ENCODE measurements around the gene ARMC5. TPM values are rescaled to one million over a fixed set of nuclear protein-coding genes. Genes with fewer than 3 reads are reported as not detected.
"Not testable (repeated sequence)": the region's sequence is repeated elsewhere in the genome, so short reads cannot be mapped to it uniquely, and the experiment has no call there.

The ARMC5 gene
- total and polyA plus RNA-seq, 8 donors = 2.6 to 29.8 (median 11.3) TPM; not detected in 1

DNA sequence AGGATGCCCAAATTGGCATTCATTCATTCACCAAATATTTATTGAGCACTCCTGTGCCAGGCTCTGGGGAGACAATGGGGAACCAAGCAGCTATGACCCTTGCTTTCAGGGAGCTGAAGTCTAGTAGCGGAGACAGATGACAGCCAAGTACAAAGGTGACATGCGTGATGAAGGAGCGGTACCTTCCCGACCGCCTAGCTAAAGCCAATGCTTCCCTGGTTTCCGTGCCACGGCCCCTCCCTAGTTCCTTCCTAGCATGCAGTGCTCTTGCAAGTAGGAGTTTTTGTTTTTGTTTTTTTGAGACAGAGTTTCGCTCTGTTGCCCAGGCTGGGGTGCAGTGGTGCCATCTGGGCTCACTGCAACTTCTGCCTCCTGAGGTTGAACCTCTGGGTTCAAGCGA lies 20.4 kb downstream of the ARMC5 start:
- 77 to 87% (median 86%) methylated on average over 9 of the region's 9 CpGs for WGBS, 5 donors

GRCh38 chr16:31480851-31481536 lies 21.7 kb downstream of the ARMC5 start:
- Histone ChIP-seq H3K27ac (no peak overlapping the region), H3K4me1 (peaks cover 18 to 46% (median 33%) of the 10 kb centered on the region in 4 donors), H3K4me3 (no peak overlapping the region), H3K9me3 (no peaks in the 10 kb centered on the region), H3K27me3 (peaks cover 0 to 12% (median 0%) of the 10 kb centered on the region in 3 donors), H3K36me3 (peaks cover 14 to 24% (median 20%) of the 10 kb centered on the region in 4 donors)
- WGBS, 5 donors = 26 to 56% (median 53%) methylated on average over 7 of the region's 7 CpGs
- DNase-seq = peak in 1 of 2 donors; percentile 46
- intact Hi-C loops (cut with DNase I; ENCODE audit: low total_unique reads) = no loop called here
- TF ChIP-seq, protein P1, sequence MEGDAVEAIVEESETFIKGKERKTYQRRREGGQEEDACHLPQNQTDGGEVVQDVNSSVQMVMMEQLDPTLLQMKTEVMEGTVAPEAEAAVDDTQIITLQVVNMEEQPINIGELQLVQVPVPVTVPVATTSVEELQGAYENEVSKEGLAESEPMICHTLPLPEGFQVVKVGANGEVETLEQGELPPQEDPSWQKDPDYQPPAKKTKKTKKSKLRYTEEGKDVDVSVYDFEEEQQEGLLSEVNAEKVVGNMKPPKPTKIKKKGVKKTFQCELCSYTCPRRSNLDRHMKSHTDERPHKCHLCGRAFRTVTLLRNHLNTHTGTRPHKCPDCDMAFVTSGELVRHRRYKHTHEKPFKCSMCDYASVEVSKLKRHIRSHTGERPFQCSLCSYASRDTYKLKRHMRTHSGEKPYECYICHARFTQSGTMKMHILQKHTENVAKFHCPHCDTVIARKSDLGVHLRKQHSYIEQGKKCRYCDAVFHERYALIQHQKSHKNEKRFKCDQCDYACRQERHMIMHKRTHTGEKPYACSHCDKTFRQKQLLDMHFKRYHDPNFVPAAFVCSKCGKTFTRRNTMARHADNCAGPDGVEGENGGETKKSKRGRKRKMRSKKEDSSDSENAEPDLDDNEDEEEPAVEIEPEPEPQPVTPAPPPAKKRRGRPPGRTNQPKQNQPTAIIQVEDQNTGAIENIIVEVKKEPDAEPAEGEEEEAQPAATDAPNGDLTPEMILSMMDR (IDR thresholded peaks at IDR 0.05) = no peak
- TF ChIP-seq EP300 (IDR thresholded peaks at IDR 0.05) = no peak
- TF ChIP-seq POLR2AphosphoS5 (IDR thresholded peaks at IDR 0.05) = no peak
- TF ChIP-seq POLR2A (IDR thresholded peaks at IDR 0.05) = no peak

More for the DNA sequence above, 20.4 kb downstream of the ARMC5 start:
- intact Hi-C loops (cut with DNase I; ENCODE audit: low total_unique reads) = no loop called here
- Histone ChIP-seq H3K9me3 (no peaks in the 10 kb centered on the region), H3K36me3 (peaks cover 14 to 36% (median 32%) of the 10 kb centered on the region in 4 donors), H3K27ac (no peak overlapping the region), H3K27me3 (peaks cover 0 to under 1% (median 0%) of the 10 kb centered on the region in 3 donors), H3K4me3 (no peak overlapping the region), H3K4me1 (peaks cover 23 to 52% (median 38%) of the 10 kb centered on the region in 4 donors)
- no peak for TF ChIP-seq POLR2AphosphoS5 (IDR thresholded peaks at IDR 0.05)
- TF ChIP-seq EP300 (IDR thresholded peaks at IDR 0.05) = no peak
- TF ChIP-seq, protein P1 (IDR thresholded peaks at IDR 0.05) = no peak
- no peak for TF ChIP-seq POLR2A (IDR thresholded peaks at IDR 0.05)
- DNase-seq = no peak

DNA sequence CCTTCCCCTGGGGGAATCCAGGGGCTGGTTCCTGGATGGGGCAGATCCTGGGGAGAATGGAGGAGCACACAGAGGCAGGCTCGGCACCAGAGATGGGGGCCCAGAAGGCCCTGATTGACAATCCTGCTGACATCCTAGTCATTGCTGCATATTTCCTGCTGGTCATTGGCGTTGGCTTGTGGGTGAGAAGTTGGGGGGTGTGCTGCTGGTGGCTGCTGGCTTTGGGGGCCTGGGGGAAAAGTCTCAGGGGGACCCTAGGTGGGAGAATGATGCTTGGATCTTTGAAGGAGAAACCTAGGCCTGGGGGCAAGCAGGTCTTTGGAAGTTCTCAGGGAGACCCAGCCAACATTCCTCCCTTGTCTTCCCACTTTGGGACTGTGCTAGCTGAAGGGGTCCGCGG lies 23.8 kb downstream of the ARMC5 start, which contains the start of gene SLC5A2:
TSS of gene SLC5A2 (plus strand) at position 43 of the 400 bp plus-strand sequence. CDS start at position 57, 14 bp downstream.
- Histone ChIP-seq H3K4me3 (no peak within 1 kb of the TSS), H3K27ac (no peak within 1 kb of the TSS), H3K9me3 (no peaks in the 10 kb centered on the region), H3K27me3 (peaks cover 0 to 32% (median 0%) of the 10 kb centered on the region in 3 donors), H3K4me1 (peaks cover 17 to 38% (median 28%) of the 10 kb centered on the region in 4 donors), H3K36me3 (peaks cover 0 to 3% (median 2%) of the 10 kb centered on the region in 4 donors)
- intact Hi-C loops (cut with DNase I; ENCODE audit: low total_unique reads) = no loop called here
- TF ChIP-seq EP300 (IDR thresholded peaks at IDR 0.05) (no peak), POLR2AphosphoS5 (IDR thresholded peaks at IDR 0.05) (no peak), POLR2A (IDR thresholded peaks at IDR 0.05) (no peak)
- TF ChIP-seq, protein P1 (IDR thresholded peaks at IDR 0.05) = no peak
- 71 to 96% (median 90%) methylated on average over 4 of the region's 4 CpGs for WGBS, 5 donors
- DNase-seq = no peak

- H3K4me3 ChIP-seq; DNase-seq; H3K9me3 ChIP-seq; intact Hi-C loops (cut with DNase I; ENCODE audit: low total_unique reads); H3K36me3 ChIP-seq: not testable (repeated sequence)
- Histone ChIP-seq H3K4me1 (peaks cover 22 to 45% (median 33%) of the 10 kb centered on the region in 4 donors), H3K27me3 (peaks cover 0 to 40% (median 0%) of the 10 kb centered on the region in 3 donors), H3K27ac (peak overlapping the region in 1 of 5 donors; percentile 42)
- 93 to 100% (median 96%) methylated on average over 3 to 4 of the region's 4 CpGs for WGBS, 5 donors
These were observed 24.7 kb downstream of the ARMC5 start for GRCh38 chr16:31484048-31484447.

Measured in stomach (tissue), 9 donors.